Fibroblast of skin of right quadriceps (primary cell): Measurements from ENCODE around the gene KCNIP4.

ENCODE experiments used
- DNase-seq: peaks from one replicate; pipeline ENCODE4 v3.0.0-alpha.2; 2013

KCNIP4 gene

DNA sequence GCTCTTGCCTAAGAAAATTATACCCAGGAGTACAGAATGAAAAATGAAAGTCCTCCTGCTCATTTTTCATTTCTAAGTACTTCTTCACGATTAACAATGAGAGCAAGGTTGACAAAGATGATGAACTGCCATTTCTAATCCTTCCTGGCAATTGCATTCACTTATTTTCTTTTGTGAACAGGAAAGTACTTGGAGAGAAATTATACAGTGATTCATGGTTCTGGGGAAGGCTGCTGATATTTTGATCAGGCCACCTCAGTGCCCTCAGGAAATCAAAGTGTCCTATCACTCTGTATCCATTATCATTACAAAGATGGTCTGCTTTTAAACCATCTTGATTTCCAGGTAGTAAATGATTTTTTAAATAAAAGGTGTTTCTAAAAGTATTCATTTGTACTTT lies 780.9 kb downstream of the KCNIP4 start:
- DNase-seq, result no peak

DNA sequence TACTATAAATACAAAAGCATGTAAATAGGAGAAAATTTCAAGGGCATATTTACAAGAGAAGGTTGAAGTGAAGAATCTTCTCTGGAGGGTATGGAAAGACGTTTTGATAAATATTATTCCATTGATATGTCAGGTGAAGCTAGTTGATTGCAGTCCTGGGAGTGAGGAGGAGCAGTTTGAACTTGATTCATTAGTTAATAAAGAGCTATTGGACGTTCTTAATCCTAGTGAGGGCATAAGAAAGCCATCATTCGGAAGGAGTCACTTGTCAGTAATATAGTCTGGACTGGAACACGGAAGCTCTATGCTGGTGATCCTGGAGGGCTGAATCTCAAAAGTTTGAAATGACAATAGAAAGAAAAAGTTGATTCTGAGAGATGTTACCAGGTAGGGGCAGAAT lies 793.2 kb downstream of the KCNIP4 start:
- DNase-seq, result no peak

GRCh38 chr4:21139327-21139726 lies 809.2 kb downstream of the KCNIP4 start:
- DNase-seq, result no peak

- DNase-seq, result no peak
Observed at GRCh38 chr4:21136051-21136630, 812.4 kb downstream of the KCNIP4 start.

DNA sequence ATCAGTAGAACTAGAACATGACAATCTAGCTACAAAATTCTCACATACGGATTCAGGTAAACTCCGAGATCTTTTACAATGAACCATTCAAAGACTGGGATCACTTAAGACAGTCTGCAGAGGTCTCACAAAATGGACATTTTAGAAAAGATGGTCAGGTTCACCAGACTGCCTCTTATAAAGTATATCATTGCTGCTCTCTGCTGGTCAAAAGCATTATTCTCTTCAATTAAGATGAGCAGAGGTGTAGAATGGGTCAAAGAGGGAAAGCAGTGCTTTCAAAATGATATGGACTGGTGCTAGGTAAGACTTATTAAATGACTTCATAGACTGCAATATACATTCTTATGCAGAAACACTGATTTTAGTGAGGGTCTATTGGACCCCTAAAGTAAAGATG lies 813.6 kb downstream of the KCNIP4 start:
- no peak for DNase-seq

- no peak for DNase-seq
Observed at GRCh38 chr4:21130606-21131005, 818.0 kb downstream of the KCNIP4 start.

GRCh38 chr4:21126014-21126512 lies 822.5 kb downstream of the KCNIP4 start:
- DNase-seq, result no peak

DNA sequence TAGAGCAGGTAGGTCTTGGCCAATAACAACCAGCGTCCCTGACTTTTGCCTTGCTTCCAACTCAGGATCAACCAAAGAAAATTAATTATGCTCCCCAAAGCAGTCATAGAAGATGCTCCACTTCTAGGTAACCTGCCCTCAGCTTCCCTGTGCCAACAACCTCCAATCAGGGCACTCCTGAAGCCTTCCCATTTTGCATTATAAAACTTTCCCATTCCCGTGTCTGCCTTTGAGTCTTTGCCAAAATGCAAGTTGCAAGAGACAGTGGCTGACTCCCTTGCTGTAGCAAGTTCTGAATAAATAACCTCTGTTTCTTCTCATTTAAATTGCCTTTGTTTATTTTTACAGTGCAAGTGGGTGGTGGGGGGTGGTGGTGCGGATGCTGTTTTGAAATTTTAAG lies 830.3 kb downstream of the KCNIP4 start:
- no peak for DNase-seq

- DNase-seq, result no peak
Observed at GRCh38 chr4:21117541-21118180, 830.9 kb downstream of the KCNIP4 start.

DNA sequence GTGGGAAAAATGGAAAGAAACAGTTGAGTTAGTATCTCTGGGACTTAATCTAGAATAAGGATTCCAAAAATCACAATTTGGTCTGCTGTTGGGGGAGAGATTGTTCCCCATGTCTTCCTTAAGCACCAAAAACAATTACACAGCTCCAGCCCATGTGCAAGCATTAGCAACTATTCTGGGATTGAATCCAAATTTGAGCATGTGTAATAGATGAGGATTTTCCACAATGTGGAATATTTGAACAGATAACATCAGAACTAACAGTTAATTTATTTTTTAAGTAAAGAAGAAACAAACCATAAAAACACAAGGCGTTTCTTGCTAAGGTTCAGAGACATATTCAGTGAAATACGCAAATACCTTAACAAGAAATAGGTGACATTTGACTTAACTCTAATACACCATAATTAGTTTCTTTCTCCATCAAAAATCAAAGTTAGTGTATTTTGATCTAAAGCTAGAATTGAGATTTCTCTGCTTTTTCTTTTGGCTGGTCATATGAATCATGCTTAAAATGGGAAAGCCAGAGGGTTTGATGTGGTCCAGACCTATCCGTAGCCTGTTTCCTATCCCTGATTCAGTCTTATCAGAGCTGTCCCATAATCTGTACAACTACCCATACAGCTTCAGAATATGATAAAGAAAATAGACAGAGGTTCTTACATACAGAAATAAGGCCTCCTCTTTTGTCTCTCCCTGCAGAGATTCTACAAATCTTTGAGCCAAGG lies 834.9 kb downstream of the KCNIP4 start:
- DNase-seq, result peak; percentile 15

DNA sequence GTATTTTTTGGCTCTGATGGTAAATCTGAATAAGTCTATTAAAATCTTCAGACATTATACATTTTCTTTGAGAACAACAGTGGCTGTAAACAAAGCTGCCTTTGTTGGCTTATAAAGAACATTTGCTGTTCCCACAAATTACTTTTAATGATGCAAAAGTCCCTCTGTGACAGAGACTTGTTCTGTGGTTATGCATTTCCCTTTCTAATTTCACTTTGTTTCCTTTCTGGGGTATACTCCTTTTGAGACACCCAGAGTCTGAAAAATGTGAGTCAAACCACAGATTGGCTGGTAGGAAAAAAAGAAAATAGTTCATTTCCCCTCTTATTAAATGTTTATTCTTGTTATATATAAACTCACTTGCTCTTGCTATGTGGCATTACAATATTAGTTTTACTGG lies 845.9 kb downstream of the KCNIP4 start:
- DNase-seq, result no peak

- no peak for DNase-seq
Observed at GRCh38 chr4:21097865-21098264, 850.7 kb downstream of the KCNIP4 start.

GRCh38 chr4:21097026-21097425 lies 851.5 kb downstream of the KCNIP4 start:
- DNase-seq, result no peak

DNA sequence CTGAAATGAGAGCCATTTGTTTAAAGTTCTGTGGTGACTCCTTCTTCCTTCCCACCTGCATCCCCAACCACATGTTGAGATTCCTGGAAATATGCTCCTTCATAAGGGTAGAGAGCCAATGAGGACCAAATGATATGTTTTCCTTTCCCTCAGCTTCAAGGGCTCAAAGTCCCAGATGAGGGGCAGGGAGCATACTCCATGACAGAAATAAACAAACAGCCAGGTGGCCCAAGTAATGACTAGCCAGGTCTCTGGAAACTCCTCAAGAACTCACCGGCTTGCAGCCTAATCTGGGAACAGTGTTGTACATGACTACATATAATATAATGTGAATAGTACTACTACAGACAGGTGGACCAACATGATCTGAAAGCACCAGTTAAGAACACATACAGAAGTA lies 856.0 kb downstream of the KCNIP4 start:
- DNase-seq, result no peak

GRCh38 chr4:21090094-21090666 lies 858.4 kb downstream of the KCNIP4 start:
- no peak for DNase-seq

DNA sequence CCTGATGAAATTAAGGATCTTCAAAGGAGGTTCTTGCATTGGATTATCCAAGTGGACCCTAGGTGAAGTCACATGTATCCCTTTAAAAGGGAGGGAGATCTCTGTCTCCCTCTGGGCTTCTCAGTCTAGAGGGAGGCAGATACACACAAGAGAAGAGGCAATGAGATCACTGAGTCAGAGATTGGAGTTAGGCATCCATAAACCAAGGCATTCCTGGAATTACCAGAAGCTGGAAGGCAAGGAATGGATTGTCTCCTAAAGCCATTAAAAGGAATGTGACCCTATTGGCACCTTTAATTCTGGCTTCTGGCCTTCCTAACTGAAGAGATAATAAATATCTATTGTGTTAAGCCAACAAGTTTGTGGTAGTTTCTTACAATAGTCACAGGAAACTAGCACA lies 865.2 kb downstream of the KCNIP4 start:
- DNase-seq, result no peak

DNA sequence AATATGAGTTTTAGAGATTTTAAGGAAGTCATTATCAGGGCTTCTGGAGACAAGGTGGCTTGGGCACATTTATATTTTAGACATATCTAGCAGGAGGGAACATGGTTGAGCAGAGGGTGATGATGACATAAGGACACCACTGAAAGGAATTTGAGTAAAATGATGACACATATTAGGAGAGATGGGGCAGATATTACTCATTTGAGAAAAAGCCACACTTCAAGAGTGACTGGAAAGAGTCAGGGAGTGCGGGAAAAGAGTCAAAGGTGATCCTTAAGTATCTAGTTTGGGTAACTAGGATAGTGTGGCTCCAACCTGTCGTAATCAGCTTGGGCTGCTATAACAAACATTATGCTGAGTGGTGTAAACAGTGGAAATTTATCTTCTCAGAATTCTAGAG lies 870.6 kb downstream of the KCNIP4 start:
- DNase-seq, result no peak

DNA sequence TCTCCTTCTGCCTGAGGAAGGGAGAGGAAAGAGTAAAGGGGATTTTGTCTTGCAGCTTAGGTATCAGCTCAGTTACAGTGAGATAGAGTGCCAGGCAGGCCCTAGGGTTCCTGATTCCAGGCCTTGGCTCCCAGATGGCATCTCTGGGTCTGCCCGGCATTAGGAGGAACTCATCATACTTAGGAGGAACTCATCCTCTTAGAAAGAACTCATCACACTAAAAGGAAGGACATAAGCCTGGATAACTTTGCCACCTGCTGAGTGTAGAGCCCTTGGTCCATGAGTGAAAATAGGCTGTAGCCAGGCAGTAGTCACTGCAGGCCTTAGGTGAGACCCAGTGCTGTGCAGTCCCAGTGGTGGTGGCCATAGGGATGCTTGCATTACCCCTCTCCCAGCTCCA lies 881.2 kb downstream of the KCNIP4 start:
- no peak for DNase-seq

DNA sequence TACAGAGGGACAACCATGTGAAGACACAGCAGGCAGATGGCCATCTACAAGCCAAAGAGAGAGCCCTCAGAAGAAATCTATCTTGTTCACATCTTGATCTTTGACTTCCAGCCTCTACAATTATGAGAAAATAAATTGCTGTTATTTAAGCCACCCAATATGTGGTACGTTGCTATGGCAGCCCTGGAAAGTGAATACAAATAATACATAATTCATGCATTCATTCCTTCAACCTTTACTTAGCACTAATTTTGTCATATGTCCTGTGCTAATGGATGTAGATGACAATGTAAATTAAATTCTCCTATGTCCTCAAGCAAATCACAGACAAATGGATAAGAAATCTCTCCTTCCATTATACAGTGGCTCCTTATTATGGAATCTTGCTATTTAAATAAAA lies 886.7 kb downstream of the KCNIP4 start:
- DNase-seq, result no peak

- no peak for DNase-seq
Observed at GRCh38 chr4:21046141-21046540, 902.4 kb downstream of the KCNIP4 start.

DNA sequence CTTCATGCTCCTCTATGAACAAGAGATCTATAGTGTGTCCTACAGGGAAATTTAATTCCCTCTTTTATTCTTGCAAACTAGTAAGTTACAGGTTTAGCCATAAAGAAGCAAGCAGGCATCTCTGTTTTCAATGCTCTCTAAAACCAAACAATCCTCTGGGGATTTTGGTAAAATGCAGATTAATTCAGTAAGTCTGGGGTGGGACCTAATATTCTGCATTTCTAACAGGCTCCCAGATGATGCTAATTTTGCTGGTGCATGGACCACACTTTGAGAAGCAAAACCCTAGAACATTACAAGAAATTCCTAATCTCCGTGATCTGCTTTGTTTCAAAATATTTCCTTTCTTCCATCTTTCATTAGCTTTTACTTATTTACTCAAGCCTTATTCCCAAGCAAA lies 903.5 kb downstream of the KCNIP4 start:
- no peak for DNase-seq

DNA sequence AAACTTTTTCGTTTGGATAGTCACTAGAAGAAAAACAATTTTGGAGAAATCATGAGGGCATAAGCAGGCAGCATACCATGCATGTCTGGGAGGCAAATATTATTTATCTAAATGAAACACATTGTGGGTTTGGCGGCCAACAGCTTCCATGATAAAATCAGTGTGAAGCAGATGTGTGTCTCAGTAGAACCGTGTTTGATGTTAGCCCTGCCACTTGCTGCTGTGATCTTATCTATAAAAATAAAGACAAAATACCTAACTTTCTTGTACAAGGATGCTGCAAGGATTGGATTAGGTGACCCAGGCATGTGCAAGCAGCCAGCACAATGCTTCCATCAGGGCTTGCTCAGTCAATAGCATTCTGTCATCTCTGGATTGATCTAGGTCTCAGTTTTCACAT lies 906.9 kb downstream of the KCNIP4 start:
- no peak for DNase-seq

DNA sequence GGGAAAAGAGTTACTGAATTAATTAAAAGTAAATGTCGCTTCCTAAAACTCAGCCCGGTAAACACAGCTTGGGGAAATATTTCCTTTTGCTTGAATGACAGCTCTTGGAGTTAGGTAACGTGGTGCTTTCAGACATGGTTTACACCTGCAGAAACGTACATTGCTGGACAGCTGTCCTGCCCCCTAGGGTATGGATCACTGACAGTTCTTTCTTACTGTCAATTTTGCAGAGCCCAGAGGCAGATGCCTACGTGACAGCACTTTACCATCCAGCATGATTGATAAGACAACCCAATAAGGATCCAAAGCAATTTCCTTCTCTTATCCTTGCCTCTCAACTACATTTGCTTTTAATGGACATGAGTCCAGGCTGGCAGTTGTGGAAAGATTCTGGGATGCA lies 913.8 kb downstream of the KCNIP4 start:
- DNase-seq, result no peak

DNA sequence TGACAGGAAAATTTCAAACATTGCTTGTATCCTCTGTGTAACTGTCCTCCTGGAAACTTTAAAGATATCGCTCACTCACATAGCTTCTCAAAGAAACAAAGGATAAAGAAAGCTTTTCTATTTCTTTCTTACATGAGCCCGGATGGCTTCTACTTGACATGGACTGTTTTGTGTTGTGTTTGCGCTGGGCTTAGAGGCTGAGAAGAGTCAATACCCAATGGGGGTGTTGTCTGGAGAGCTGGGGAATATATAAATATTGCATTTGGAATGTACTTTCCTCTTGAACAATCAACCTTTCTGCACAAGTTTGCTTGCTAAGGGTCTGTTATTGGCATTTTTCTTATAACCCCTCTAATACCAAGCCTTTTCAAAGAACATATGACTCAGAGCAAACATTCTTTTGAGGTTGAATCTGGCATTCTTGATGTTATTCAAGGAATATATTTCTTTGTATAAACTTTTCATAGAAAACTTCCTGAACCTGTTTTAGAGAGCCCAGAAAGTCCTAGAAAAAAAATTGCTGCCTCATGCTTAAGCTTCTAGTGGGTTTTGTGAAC lies 916.4 kb downstream of the KCNIP4 start:
- DNase-seq, result no peak
